H9 (cell line): Measurements from ENCODE around the gene NEK6. TPM values are rescaled to one million over a fixed set of nuclear protein-coding genes. Genes with fewer than 3 reads are reported as not detected.

ENCODE experiments used
- DNase-seq: peaks from one replicate; pipeline ENCODE4 v3.0.0-alpha.2; 2017
- H2AFZ ChIP-seq: one replicate; pipeline ENCODE4 v1.6.1; 2013; ENCODE audit warnings: mild to moderate bottlenecking, low read length, control low read depth, moderate library complexity
- H2AK5ac ChIP-seq: 2 replicates; pipeline ENCODE4 v1.6.1; 2013; ENCODE audit warnings: low read length, control low read depth, mixed read lengths; ENCODE audit not compliant: insufficient read length
- H2BK120ac ChIP-seq: one replicate; pipeline ENCODE4 v1.6.1; 2013; ENCODE audit warnings: low read depth, mild to moderate bottlenecking, low read length, control low read depth, inconsistent platforms; ENCODE audit not compliant: poor library complexity, severe bottlenecking
- H2BK12ac ChIP-seq: 2 replicates; pipeline ENCODE4 v1.6.1; 2013; ENCODE audit warnings: low read length, control low read depth, mixed read lengths, low read depth; ENCODE audit not compliant: insufficient read length
- H2BK15ac ChIP-seq: 2 replicates; pipeline ENCODE4 v1.6.1; 2013; ENCODE audit warnings: low read depth, low read length, control low read depth
- H2BK20ac ChIP-seq: one replicate; pipeline ENCODE4 v1.6.1; 2013; ENCODE audit warnings: low read depth, mild to moderate bottlenecking, low read length, control low read depth, inconsistent platforms; ENCODE audit not compliant: poor library complexity, severe bottlenecking
- H2BK5ac ChIP-seq: 2 replicates; pipeline ENCODE4 v1.6.1; 2013; ENCODE audit warnings: low read length, control low read depth, mixed read lengths; ENCODE audit not compliant: insufficient read length
- H3K14ac ChIP-seq: 2 replicates; pipeline ENCODE4 v1.6.1; 2013; ENCODE audit warnings: low read length, control low read depth; ENCODE audit not compliant: insufficient read depth
- H3K18ac ChIP-seq: 2 replicates; pipeline ENCODE4 v1.6.1; 2013; ENCODE audit warnings: low read depth, mild to moderate bottlenecking, mixed read lengths, low read length, control low read depth; ENCODE audit not compliant: insufficient read length
- H3K23ac ChIP-seq: 2 replicates; pipeline ENCODE4 v1.6.1; 2013; ENCODE audit warnings: low read length, control low read depth, mixed read lengths, low read depth; ENCODE audit not compliant: insufficient read length
- H3K23me2 ChIP-seq: 2 replicates; pipeline ENCODE4 v1.6.1; 2013; ENCODE audit warnings: low read depth, mild to moderate bottlenecking, mixed read lengths, low read length, control low read depth; ENCODE audit not compliant: insufficient read length, poor library complexity, severe bottlenecking
- H3K27ac ChIP-seq: 2 replicates; pipeline ENCODE4 v1.5.1; 2013; ENCODE audit warnings: low read length, control low read depth, mixed read lengths, low read depth; ENCODE audit not compliant: insufficient read length
- H3K27me3 ChIP-seq: 2 replicates; pipeline ENCODE4 v1.6.1; 2013; ENCODE audit warnings: low read length, control low read depth, inconsistent platforms; ENCODE audit not compliant: insufficient read depth
- H3K4ac ChIP-seq: 2 replicates; pipeline ENCODE4 v1.6.1; 2013; ENCODE audit warnings: low read depth, mild to moderate bottlenecking, control low read depth, inconsistent platforms, low read length, moderate library complexity
- H3K4me1 ChIP-seq: 2 replicates; pipeline ENCODE4 v1.6.1; 2013; ENCODE audit warnings: low read length, control low read depth, inconsistent platforms; ENCODE audit not compliant: insufficient read depth
- H3K4me2 ChIP-seq: 2 replicates; pipeline ENCODE4 v1.6.1; 2013; ENCODE audit warnings: low read length, control low read depth, mixed read lengths; ENCODE audit not compliant: insufficient read length, insufficient read depth
- H3K56ac ChIP-seq: 2 replicates; pipeline ENCODE4 v1.6.1; 2013; ENCODE audit warnings: low read depth, mild to moderate bottlenecking, mixed read lengths, low read length, control low read depth; ENCODE audit not compliant: insufficient read length
- H3K79me1 ChIP-seq: 2 replicates; pipeline ENCODE4 v1.6.1; 2013; ENCODE audit warnings: low read depth, mild to moderate bottlenecking, moderate library complexity, low read length, control low read depth, inconsistent platforms; ENCODE audit not compliant: insufficient read depth, poor library complexity, severe bottlenecking
- H3K79me2 ChIP-seq: 2 replicates; pipeline ENCODE4 v1.6.1; 2013; ENCODE audit warnings: low read length, control low read depth, inconsistent platforms; ENCODE audit not compliant: insufficient read depth
- H3K9ac ChIP-seq: 2 replicates; pipeline ENCODE4 v1.6.1; 2013; ENCODE audit warnings: low read length, control low read depth, mixed read lengths; ENCODE audit not compliant: insufficient read length; ENCODE audit errors: extremely low read depth
- H3K9me3 ChIP-seq: one replicate; pipeline ENCODE4 v1.6.1; 2013; ENCODE audit warnings: low read depth, low read length, inconsistent platforms; ENCODE audit not compliant: control insufficient read depth
- H3T11ph ChIP-seq: one replicate; pipeline ENCODE4 v1.6.1; 2013; ENCODE audit warnings: mild to moderate bottlenecking, low read length, control low read depth, inconsistent platforms
- H4K20me1 ChIP-seq: one replicate; pipeline ENCODE4 v1.6.1; 2013; ENCODE audit not compliant: control insufficient read depth, insufficient read length, insufficient read depth
- H4K5ac ChIP-seq: 2 replicates; pipeline ENCODE4 v1.6.1; 2013; ENCODE audit warnings: low read depth, mild to moderate bottlenecking, mixed read lengths, low read length, control low read depth; ENCODE audit not compliant: insufficient read length
- H4K8ac ChIP-seq: replicated peaks from 2 replicates; pipeline ENCODE4 v1.6.1; 2013; ENCODE audit warnings: low read length, control low read depth, mixed read lengths, low read depth; ENCODE audit not compliant: insufficient read length
- H4K91ac ChIP-seq: 2 replicates; pipeline ENCODE4 v1.6.1; 2013; ENCODE audit warnings: low read depth, mild to moderate bottlenecking, moderate library complexity, mixed read lengths, low read length, control low read depth; ENCODE audit not compliant: insufficient read length
- H3K27ac Mint-ChIP-seq, 3 experiments: 2 replicates in 2 of 3; 3 replicates in 1 of 3; pipeline ENCODE4 v1.8.0; 2020 to 2021; ENCODE audit warnings: mixed read lengths in 3 of 3, mild to moderate bottlenecking in 1 of 3, moderate library complexity in 1 of 3
- H3K27me3 Mint-ChIP-seq: 2 replicates; pipeline ENCODE4 v1.8.0; 2021; ENCODE audit warnings: low read depth, mild to moderate bottlenecking, moderate library complexity, mixed read lengths
- H3K36me3 Mint-ChIP-seq, 3 experiments: 2 replicates in 2 of 3; 3 replicates in 1 of 3; pipeline ENCODE4 v1.8.0; 2020 to 2021; ENCODE audit warnings: low read depth in 3 of 3, mixed read lengths in 3 of 3; ENCODE audit not compliant: insufficient read depth in 1 of 3
- H3K4me1 Mint-ChIP-seq, 2 experiments: 2 replicates each; pipeline ENCODE4 v1.8.0; 2020; ENCODE audit warnings: mixed read lengths in 2 of 2
- H3K4me3 Mint-ChIP-seq, 2 experiments: 2 replicates in 1 of 2; 3 replicates in 1 of 2; pipeline ENCODE4 v1.8.0; 2020 to 2021; ENCODE audit warnings: mild to moderate bottlenecking in 2 of 2, mixed read lengths in 2 of 2, moderate library complexity in 1 of 2
- H3K9me3 Mint-ChIP-seq, 2 experiments: 2 replicates in 1 of 2; 3 replicates in 1 of 2; pipeline ENCODE4 v1.8.0; 2020; ENCODE audit warnings: mild to moderate bottlenecking in 2 of 2, mixed read lengths in 2 of 2, moderate library complexity in 1 of 2
- CTCF ChIP-seq: fragments of 200-600 bp; sonication (generic); conservative IDR thresholded peaks from 3 replicates; pipeline ENCODE4 v1.8.0; 2021; ENCODE audit warnings: antibody characterized with exemption, mild to moderate bottlenecking
- WGBS: extraction: QIAGEN DNeasy Blood & Tissue Kit; methylation state at CpG from one replicate; pipeline ENCODE4 v1.1.7; 2013; ENCODE audit warnings: missing lambda C conversion rate, low lambda C conversion rate, mixed read lengths; ENCODE audit not compliant: insufficient read length; ENCODE audit errors: extremely low coverage; 5-methylcytosine and 5-hydroxymethylcytosine counted together
- total RNA-seq: library from RNA; stranded (reverse); gene quantifications from 2 replicates; pipeline ENCODE4 v1.2.1, GENCODE V29; 2021

The NEK6 gene
- total RNA-seq, 1 experiment from 2014 or later: 14.3 TPM

- H3K4ac ChIP-seq: no peak overlapping the region
- no peak overlapping the region for H4K8ac ChIP-seq
- H3K27me3 Mint-ChIP-seq: no peaks in the 10 kb centered on the region; the same call in none of the 2 replicates
- DNase-seq: no peak
- no peaks in the 10 kb centered on the region for H3K36me3 Mint-ChIP-seq
- no peaks in the 10 kb centered on the region for H4K20me1 ChIP-seq
- H3K9me3 ChIP-seq: no peaks in the 10 kb centered on the region
- H2AFZ ChIP-seq: no peak overlapping the region
- WGBS: no CpG with 5 or more reads among the region's 13 CpGs
- H3K4me2 ChIP-seq: no peak overlapping the region
- no peak overlapping the region for H3T11ph ChIP-seq
- no peaks in the 10 kb centered on the region for H3K27me3 ChIP-seq
- peak overlapping the region in 1 of 3 experiments; percentile 66; a peak in 1 of 7 replicates for H3K27ac Mint-ChIP-seq
- H3K23me2 ChIP-seq: peaks cover 3% of the 10 kb centered on the region
- H3K14ac ChIP-seq: no peak overlapping the region
- no peak overlapping the region for H3K23ac ChIP-seq
- no peak overlapping the region for H2BK120ac ChIP-seq
- no peak for TF ChIP-seq CTCF
- no peak overlapping the region for H3K18ac ChIP-seq
- no peak overlapping the region for H2AK5ac ChIP-seq
- H2BK20ac ChIP-seq: no peak overlapping the region
- H2BK5ac ChIP-seq: no peak overlapping the region
- no peak overlapping the region for H3K4me3 Mint-ChIP-seq
- H3K79me1 ChIP-seq: no peaks in the 10 kb centered on the region
- no peak overlapping the region for H3K9ac ChIP-seq
- H3K56ac ChIP-seq: no peak overlapping the region
- H2BK12ac ChIP-seq: no peak overlapping the region
- no peaks in the 10 kb centered on the region for H3K9me3 Mint-ChIP-seq
- H3K27ac ChIP-seq: no peak overlapping the region
- peaks cover 11% of the 10 kb centered on the region for H3K4me1 ChIP-seq
- no peaks in the 10 kb centered on the region; the same call in 1 of the 2 replicates for H3K79me2 ChIP-seq
- H4K5ac ChIP-seq: no peak overlapping the region
- H2BK15ac ChIP-seq: no peak overlapping the region
- peaks cover 33 to 45% of the 10 kb centered on the region in 2 experiments for H3K4me1 Mint-ChIP-seq
- H4K91ac ChIP-seq: no peak overlapping the region
Observed at GRCh38 chr9:124266139-124266825, 8.5 kb downstream of the NEK6 start.
